Ovary (tissue), 9 donors: Measurements from ENCODE around the gene SPDYC. TPM values are rescaled to one million over a fixed set of nuclear protein-coding genes. Genes with fewer than 3 reads are reported as not detected.

Experiments
- DNase-seq, 5 donors: peaks; one replicate each; pipeline ENCODE4 v3.0.0-alpha.2; 2019 to 2020
- H3K27ac ChIP-seq, 2 donors: fragments of 200-600 bp; one replicate each; pipeline versions ENCODE4 v1.5.1 to v1.8.0; 2019 to 2022
- H3K27me3 ChIP-seq: fragments of 200-600 bp; one replicate; pipeline ENCODE4 v1.8.0; 2022
- H3K36me3 ChIP-seq: fragments of 200-600 bp; sonication (generic); one replicate; pipeline ENCODE4 v1.5.1; 2019
- H3K4me1 ChIP-seq: one replicate; pipeline ENCODE4 v1.8.1; 2013; ENCODE audit warnings: mild to moderate bottlenecking, moderate library complexity; ENCODE audit not compliant: insufficient read depth
- H3K4me3 ChIP-seq: fragments of 200-600 bp; sonication (generic); one replicate; pipeline ENCODE4 v1.5.1; 2017
- H3K9me3 ChIP-seq, 2 donors: fragments of 200-600 bp in 1 of 2; sonication (generic) in 1 of 2; one replicate each; pipeline versions ENCODE4 v1.5.1 to v1.8.1; 2013 to 2019; ENCODE audit warnings: mild to moderate bottlenecking in 1 of 2, moderate library complexity in 1 of 2
- CTCF ChIP-seq, 3 donors: fragments of 450-650 bp in 2 of 3; fragments of 200-600 bp in 1 of 3; IDR thresholded peaks; one replicate each; pipeline versions ENCODE4 v1.5.1 to v1.8.0; 2016 to 2022; ENCODE audit warnings: antibody characterized with exemption in 3 of 3, mild to moderate bottlenecking in 1 of 3
- EP300 ChIP-seq: sonication (generic); formaldehyde crosslinking; IDR thresholded peaks from one replicate; pipeline ENCODE4 v1.6.1; 2017; ENCODE audit warnings: antibody characterized with exemption
- POLR2A ChIP-seq: fragments of 450-650 bp; IDR thresholded peaks from one replicate; pipeline ENCODE4 v1.6.1; 2017; ENCODE audit warnings: antibody characterized with exemption, mild to moderate bottlenecking, moderate library complexity
- WGBS, 3 donors: extraction: QIAGEN DNeasy Blood & Tissue Kit in 1 of 3; methylation state at CpG; one replicate each; pipeline versions ENCODE4 v1.1.5 to v1.1.7; 2013 to 2017; 5-methylcytosine and 5-hydroxymethylcytosine counted together
- intact Hi-C, 4 donors: fragments of 100-400 bp; cut with DNase I; formaldehyde crosslinking; loops; one replicate each; pipeline versions ENCODE4 v1.11.0 to v1.15.1; 2022 to 2023
- polyA plus RNA-seq, 2 donors: library from polyadenylated mRNA; stranded (reverse); fragments of 200-250 nt in 1 of 2; fragments of 350-450 nt in 1 of 2; fragmentation: Illumina TruSeq in 1 of 2; extraction: RNeasy Lipid Tissue Mini Kit (QIAGEN cat#74804) in 1 of 2; gene quantifications; one replicate each; pipeline ENCODE4 v1.2.3, GENCODE V29; 2013 to 2014
- total RNA-seq, 7 donors: library from RNA; depleted of rRNA in 2 of 7; stranded (reverse); fragments of >200 nt in 2 of 7; fragmentation: NEBNext Ultra II Directional in 3 of 7; extraction: Animal tissue kit (Norgen Biotek cat#: 25700) in 3 of 7; gene quantifications; one replicate each; pipeline versions ENCODE4 v1.1.0 to v1.2.4, GENCODE V29; 2016 to 2023
- donor health status: DM: no; HTN: no; CAD: no; lungs with moderate emphysema.
- donor health status: DM: no; HTN: no; CAD: no.
- donor health status: Bipolar disorder and iron deficiency.
- donor health status: DM: yes; HTN: yes; CAD: no.
- donor health status: DM: no; HTN: no; CAD: no.
- donor health status: DM: yes; HTN: yes; CAD: no.

Gene SPDYC
- total and polyA plus RNA-seq, 9 donors = 0.07 TPM; not detected in 8

DNA sequence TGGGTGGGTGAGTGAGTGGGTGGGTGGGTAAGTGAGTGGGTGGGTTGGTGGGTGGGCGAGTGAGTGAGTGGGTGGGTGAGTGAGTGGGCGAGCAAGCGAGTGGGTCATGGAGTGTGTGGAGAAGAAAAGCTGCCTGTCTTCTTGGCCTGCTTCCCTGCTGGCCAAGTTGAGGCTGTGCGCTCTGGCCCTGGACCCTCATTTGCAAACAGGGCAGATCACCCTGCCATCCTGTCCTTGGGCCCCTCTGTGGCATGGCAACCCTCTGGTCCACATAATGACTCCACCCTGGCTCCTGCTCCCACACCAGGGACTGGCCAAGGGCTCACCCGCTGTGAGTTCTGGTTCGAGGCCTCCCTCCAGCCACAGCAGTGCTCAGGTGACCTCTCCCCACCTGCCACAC, 46.8 kb downstream of the SPDYC start:
- H3K4me3 ChIP-seq = no peak overlapping the region
- H3K9me3 ChIP-seq = no peaks in the 10 kb centered on the region
- no peak overlapping the region for H3K27ac ChIP-seq
- H3K36me3 ChIP-seq = no peaks in the 10 kb centered on the region
- WGBS, 3 donors = 77 to 87% (median 86%) methylated on average over 6 of the region's 6 CpGs
- TF ChIP-seq CTCF (IDR thresholded peaks at IDR 0.05) (no peak), POLR2A (no peak)
- no peaks in the 10 kb centered on the region for H3K4me1 ChIP-seq
- intact Hi-C loops = no loop called here
- H3K27me3 ChIP-seq = no peaks in the 10 kb centered on the region
- no peak for DNase-seq

DNA sequence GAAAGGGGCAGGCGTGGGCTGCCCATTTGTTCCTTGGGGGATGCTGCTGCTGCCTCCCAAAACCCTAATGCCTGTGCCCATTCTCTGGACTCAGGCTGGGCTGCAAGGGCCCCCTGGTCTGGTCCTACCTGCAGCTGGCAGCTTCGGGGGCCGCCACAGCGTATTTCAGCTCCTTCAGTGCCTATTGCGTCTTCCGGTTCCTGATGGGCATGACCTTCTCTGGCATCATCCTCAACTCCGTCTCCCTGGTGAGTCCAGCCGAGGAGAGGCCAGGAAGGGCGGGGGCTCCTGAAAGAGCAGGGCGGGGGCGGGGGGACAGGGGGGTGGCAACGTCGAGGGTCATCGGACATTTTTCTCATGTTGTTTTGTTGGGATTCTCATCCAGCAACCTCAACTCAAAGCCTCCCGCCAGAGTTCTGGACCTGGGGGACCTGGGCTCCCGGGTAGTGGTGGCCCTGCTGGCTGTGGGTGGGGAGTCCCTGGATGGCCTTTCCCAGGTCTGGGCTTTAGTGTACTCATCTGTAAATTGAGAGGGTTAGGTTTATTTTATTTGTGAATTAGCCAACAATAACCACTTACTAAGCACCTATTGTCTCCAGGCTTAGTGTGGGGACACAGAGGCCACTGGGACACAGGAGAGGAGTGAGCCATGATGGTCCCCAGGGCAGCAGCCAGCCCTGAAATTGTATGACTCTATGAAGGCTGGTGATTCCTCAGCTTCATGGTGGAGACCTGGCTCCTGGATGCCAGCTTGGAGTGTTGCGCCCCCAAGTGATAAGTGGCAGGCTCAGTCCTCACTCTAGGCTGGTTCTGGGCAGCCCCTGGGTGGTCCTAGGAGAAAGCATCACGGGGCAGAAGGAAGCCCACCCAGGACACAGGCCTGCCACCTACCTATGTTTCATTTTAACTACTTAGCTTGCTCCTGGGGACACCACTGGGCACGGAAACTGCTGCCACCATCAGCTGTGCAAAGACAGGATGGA, 47.7 kb downstream of the SPDYC start:
- WGBS, 3 donors = 84 to 86% (median 86%) methylated on average over 19 of the region's 19 CpGs
- intact Hi-C loops = no loop called here
- TF ChIP-seq CTCF (IDR thresholded peaks at IDR 0.05) (no peak), POLR2A (no peak), EP300 (no peak)
- no peaks in the 10 kb centered on the region for H3K4me1 ChIP-seq
- no peaks in the 10 kb centered on the region for H3K27me3 ChIP-seq
- DNase-seq = no peak
- H3K36me3 ChIP-seq = no peaks in the 10 kb centered on the region
- no peak overlapping the region for H3K27ac ChIP-seq
- H3K4me3 ChIP-seq = no peak overlapping the region
- H3K9me3 ChIP-seq = no peaks in the 10 kb centered on the region

DNA sequence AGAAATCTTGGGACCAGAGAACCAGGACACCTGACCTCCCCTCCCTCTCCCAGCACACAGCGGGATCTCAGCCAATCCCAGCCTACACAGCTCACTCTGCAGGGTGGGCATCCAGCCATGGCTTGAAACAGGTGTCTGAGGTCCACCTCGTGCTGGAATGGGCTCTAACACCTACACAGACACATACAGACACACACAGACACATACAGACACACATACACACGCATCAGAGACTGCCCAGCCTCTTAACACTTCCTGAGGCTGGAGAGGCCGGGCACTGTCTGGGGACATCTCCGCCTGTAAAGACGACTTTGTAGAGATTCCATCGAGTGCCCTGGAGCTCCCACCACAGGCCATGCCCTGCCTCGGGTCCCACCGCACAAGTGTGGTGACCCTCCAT, 48.4 kb downstream of the SPDYC start:
- H3K27me3 ChIP-seq = no peaks in the 10 kb centered on the region
- H3K4me3 ChIP-seq = no peak overlapping the region
- H3K9me3 ChIP-seq = no peaks in the 10 kb centered on the region
- 81 to 84% (median 81%) methylated on average over 9 of the region's 9 CpGs for WGBS, 3 donors
- H3K36me3 ChIP-seq = no peaks in the 10 kb centered on the region
- no peak for DNase-seq
- H3K4me1 ChIP-seq = no peaks in the 10 kb centered on the region
- TF ChIP-seq POLR2A (no peak), CTCF (IDR thresholded peaks at IDR 0.05) (no peak), EP300 (no peak)
- no peak overlapping the region for H3K27ac ChIP-seq
- intact Hi-C loops = no loop called here

DNA sequence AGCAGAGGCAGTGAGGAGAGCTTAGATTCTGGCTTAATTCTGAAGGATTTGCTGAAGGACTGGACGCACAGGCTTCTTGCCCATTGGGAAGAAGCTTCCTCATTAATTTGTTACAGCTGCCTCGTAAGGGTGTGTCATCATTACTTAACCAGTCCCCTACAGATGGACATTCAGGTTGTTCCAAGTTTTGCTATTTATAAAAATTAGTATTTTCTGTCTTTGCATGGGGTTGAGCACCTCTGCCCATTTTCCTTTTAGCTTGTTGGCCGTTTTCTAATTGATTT, 49.8 kb downstream of the SPDYC start:
- DNase-seq = no peak
- Histone ChIP-seq H3K9me3 (no peaks in the 10 kb centered on the region), H3K27ac (no peak overlapping the region), H3K36me3 (no peaks in the 10 kb centered on the region), H3K4me3 (no peak overlapping the region), H3K27me3 (no peaks in the 10 kb centered on the region), H3K4me1 (no peaks in the 10 kb centered on the region)
- WGBS, 3 donors = 50 to 57% (median 55%) methylated on average over 3 of the region's 3 CpGs
- no peak for TF ChIP-seq CTCF (IDR thresholded peaks at IDR 0.05)
- no peak for TF ChIP-seq POLR2A
- TF ChIP-seq EP300 = no peak
- intact Hi-C loops = no loop called here
